Loucy (cell line): ENCODE measurements around the gene PET100.

Experiments
- CTCF ChIP-seq: fragments of 200-600 bp; sonication (generic); conservative IDR thresholded peaks from 2 replicates; pipeline ENCODE4 v1.5.1; 2014; ENCODE audit warnings: mild to moderate bottlenecking, antibody characterized with exemption, low read length
- EZH2phosphoT487 ChIP-seq: fragments of 200-600 bp; IDR thresholded peaks from 2 replicates; pipeline ENCODE4 v1.6.1; 2018; ENCODE audit warnings: antibody characterized with exemption, mild to moderate bottlenecking, moderate library complexity, borderline replicate concordance

GRCh38 chr19:7645656-7646425 is 16.2 kb downstream of the PET100 start:
- no peak for TF ChIP-seq CTCF
- no peak for TF ChIP-seq EZH2phosphoT487
